Measurements from ENCODE around the gene NIPBL.
"Not testable (repeated sequence)": the region's sequence is repeated elsewhere in the genome, so short reads cannot be mapped to it uniquely, and the experiment has no call there.

NIPBL gene

GRCh38 chr5:36948650-36949049 is 72.1 kb downstream of the NIPBL start:
- DNase-seq: no peak

- no peak for DNase-seq
Observed at GRCh38 chr5:36949593-36949992, 73.0 kb downstream of the NIPBL start.

GRCh38 chr5:36950586-36951457 is 74.3 kb downstream of the NIPBL start:
- DNase-seq: no peak

- DNase-seq: no peak
Observed at GRCh38 chr5:36953043-36953442, 76.5 kb downstream of the NIPBL start.

GRCh38 chr5:36957953-36958537 is 81.5 kb downstream of the NIPBL start:
- DNase-seq: no peak

DNA sequence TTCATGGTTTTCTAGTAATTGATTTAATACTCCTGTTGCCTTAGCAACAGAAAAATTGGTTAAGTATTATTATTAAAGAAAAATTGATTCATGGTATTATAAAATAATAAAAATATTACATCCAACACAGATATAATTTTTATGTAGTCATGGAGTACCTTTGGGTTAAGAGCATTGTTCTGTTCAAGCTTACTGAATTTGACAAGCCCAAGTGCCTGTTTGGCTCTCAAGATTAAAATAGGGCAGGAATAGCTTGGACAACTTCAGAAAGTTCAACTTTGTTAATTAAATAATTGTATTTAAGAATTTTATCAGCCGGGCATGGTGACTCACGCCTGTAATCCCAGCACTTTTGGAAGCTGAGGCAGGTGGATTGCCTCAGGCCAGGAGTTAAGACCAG is 82.0 kb downstream of the NIPBL start:
- DNase-seq: no peak

DNA sequence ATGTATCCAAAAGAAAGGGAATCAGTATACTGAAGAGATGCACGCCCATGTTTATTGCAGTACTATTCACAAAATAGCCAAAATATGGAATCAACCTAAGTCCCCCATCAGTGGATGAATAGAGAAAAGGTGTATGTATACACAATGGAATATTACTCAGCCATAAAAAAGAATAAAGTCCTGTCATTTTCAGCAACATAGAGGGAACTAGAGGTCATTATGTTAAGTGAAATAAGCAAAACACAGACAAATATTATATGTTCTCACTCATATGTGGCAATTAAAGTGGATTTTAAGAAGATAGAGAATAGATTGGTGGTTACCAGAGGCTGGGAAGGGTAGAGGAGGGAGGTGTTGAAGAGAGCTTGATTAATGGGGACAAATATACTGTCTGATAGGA is 88.6 kb downstream of the NIPBL start:
- DNase-seq: no peak

DNA sequence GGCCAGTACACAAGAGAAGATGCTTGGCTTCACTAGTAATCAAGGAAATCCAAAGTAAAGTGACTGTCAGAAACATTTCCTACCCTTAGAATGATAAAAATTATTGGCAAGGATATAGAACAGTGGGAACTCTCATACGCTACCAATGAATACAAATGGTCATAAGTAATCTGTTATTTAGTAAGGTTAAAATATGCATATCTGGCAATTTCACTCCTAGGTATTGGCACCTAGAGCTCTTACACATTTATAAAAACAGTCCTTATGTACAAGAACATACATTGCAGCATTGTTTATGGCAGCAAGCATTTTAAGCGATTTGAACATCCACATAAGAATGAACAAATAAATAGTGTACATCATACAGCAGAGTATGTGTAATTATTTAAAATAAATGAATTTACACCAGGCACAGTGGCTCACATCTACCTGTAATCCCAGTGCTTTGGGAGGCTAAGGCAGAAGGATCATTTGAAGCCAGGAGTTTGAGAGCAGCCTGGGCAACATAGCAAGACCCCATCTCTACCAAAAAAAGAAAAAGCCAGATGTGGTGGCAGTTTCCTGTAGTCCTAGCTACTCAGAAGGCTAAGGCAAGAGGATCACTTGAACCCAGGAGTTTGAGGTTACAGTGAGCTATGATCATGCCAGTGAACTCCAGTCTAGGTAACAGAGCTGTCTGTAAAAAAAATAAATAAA is 93.3 kb downstream of the NIPBL start:
- DNase-seq: no peak

DNA sequence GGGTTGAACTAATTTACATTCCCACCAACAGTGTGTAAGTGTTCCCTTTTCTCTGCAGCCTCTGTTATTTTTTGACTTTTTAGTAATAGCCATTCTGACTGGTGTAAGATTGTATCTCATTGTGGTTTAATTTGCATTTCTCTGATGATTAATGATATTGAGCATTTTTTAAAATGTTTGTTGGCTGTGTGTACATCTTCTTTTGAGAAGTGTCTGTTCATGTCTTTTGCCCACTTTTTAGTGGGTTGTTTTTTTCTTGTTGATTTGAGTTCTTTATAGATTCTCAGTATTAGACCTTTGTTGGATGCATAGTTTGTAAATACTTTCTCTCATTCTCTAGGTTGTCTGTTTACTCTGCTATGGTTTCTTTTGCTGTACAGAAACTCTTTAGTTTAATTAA is 101.6 kb downstream of the NIPBL start:
- DNase-seq: no peak

DNA sequence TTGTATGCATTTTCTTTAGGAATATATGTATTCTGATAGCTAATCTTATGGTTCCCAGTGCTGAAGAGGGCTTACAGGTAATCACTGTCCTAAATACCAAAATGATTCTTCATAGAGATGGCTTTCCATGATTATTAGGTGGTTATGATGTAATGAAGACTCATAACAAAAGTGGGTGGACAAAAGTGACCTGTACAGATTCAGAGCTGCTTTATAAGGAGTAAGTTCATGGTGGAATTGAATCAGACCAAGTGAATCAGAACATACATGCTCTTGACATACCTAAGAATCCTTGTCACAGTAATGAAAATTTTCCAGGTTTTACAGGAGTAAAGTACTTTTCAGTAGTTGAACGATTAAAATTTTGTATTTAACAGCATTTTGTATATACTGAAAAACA is 105.6 kb downstream of the NIPBL start:
- no peak for DNase-seq

DNA sequence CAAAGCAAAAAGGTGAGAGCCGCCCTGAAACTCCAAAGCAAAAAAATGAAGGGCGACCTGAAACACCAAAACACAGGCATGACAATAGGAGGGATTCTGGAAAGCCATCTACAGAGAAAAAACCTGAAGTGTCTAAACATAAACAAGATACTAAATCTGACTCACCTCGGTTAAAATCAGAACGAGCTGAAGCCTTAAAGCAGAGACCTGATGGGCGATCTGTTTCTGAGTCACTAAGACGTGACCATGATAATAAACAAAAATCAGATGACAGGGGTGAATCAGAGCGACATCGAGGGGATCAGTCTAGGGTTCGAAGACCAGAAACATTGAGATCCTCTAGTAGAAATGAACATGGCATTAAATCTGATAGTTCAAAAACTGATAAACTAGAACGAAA is 108.8 kb downstream of the NIPBL start:
- DNase-seq: no peak

GRCh38 chr5:36988396-36988795 is 111.8 kb downstream of the NIPBL start:
- DNase-seq: no peak

- DNase-seq: no peak
Observed at GRCh38 chr5:36998578-36998977, 122.0 kb downstream of the NIPBL start.

GRCh38 chr5:37002176-37002751 is 125.7 kb downstream of the NIPBL start:
- DNase-seq: no peak

DNA sequence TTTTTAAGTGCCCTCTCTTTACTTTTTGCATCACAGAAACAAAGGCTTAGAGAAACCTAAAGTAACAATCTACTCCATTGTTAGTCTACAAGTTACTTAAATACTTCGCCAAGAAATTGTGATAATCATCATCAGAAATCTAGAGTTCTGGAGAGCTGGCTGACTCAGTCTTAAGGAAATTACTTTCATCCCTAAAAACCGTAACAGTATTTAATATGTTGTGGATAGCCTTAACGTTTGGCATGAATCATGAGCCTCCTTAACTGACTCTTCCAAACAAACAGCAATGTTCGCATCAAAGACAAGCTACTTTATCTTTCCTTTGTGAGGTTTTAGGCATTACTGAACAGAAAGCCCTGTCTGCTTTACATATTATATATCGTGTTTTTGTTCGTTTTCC is 128.7 kb downstream of the NIPBL start:
- no peak for DNase-seq

GRCh38 chr5:37005946-37006540 is 129.5 kb downstream of the NIPBL start:
- DNase-seq: peak; percentile 58

- DNase-seq: not testable (repeated sequence)
Observed at GRCh38 chr5:37013181-37013580, 136.6 kb downstream of the NIPBL start.

DNA sequence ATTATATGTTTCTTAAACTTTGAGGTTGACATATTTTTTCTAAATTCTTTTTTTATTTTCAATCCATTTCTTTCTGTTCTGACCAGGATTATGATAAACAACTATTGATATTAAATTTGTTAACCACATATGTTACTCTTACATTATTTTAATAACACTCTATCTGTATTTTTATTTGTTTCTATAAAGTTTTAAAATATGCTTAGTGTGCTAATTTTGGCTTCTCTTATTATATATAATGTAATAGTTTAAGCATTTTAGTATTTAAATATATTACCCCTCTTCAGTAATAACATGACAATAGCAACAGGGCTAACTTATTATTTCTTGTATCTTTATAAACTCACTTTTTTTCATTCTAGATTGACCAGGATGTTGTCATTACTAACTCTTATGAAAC is 137.8 kb downstream of the NIPBL start:
- no peak for DNase-seq

DNA sequence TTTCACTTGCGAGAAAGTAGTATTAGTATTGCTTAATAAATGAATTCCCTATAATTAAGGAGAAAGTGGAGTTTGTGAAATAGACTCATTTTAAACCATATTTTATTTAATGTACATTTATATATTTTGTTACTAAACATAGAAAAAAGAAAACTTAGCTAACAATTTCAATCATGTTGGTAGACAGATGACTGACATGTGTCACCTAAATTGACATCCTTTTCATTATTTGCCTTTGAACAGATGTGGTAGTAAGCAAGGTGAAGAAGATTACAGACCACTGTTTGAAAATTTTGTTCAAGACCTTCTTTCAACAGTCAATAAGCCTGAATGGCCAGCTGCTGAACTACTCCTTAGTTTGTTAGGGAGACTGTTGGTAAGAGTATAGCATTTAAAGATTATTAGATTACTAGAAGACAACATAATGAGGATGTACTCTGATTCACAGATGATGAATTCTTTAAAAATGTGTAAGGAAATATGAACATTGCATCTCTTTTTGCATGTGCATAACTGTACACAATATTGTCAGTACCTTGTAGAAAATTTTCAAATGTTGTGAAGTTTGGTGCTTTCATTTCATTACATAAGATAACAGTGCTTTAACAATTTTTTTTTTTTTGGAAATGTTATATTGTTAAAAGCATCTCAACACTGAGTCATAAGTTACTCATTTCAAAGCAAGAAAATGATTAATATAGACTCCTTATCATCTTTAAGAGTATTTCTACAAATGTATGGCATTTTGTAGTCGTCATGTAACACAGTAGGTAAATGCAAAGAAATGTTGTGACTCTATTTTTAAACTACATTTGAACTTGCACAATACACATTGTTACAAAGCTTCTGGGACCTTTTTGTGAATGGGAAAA is 139.5 kb downstream of the NIPBL start:
- no peak for DNase-seq

DNA sequence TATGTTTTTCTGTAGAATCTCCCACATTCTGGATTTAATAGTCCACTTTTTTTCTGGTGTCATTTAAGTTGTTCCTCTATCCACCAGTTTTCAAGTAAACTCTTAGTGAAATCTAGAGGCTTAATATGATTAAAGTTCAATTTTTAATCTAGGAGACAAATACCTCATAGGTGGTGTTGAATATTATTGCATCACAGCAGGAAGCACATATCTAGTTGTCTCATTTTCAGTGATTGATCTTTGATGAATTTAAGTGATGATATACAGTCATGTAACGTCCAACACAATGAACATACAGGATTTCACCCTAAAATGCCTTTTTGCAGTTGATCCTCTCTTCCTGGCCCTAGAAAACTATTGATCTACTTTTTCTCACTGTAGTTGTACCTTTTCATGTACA is 152.3 kb downstream of the NIPBL start:
- no peak for DNase-seq

DNA sequence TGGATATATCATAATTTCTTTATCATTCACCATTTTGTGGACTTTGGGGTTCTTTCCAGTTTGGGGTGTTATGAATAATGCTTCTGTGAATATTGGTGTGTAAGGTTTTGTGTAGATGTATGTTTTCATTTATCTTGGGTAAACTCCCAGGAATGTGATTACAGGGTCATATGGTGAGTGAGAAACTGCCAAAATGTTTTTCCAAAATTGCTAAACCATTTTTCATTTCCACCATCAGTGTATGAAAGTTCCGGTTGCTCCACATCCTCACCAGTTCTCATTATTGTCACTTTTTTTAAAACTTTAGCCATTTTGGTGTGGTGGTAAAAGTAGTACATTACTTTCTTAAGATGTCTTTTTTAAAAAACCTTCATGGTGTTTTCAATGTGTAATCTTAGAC is 152.9 kb downstream of the NIPBL start:
- no peak for DNase-seq

- no peak for DNase-seq
Observed at GRCh38 chr5:37034955-37035354, 158.4 kb downstream of the NIPBL start.

Data from hematopoietic multipotent progenitor cell treated with erythropoietin and hydrocortisone succinate and interleukin-3 and kit ligand, for 6 days (in vitro differentiated cells).